ENCODE data around the gene PRDM15. TPM values are rescaled to one million over a fixed set of nuclear protein-coding genes. Genes with fewer than 3 reads are reported as not detected.

PRDM15 gene
- polyA plus RNA-seq, 1 experiment, result 7.6 TPM

DNA sequence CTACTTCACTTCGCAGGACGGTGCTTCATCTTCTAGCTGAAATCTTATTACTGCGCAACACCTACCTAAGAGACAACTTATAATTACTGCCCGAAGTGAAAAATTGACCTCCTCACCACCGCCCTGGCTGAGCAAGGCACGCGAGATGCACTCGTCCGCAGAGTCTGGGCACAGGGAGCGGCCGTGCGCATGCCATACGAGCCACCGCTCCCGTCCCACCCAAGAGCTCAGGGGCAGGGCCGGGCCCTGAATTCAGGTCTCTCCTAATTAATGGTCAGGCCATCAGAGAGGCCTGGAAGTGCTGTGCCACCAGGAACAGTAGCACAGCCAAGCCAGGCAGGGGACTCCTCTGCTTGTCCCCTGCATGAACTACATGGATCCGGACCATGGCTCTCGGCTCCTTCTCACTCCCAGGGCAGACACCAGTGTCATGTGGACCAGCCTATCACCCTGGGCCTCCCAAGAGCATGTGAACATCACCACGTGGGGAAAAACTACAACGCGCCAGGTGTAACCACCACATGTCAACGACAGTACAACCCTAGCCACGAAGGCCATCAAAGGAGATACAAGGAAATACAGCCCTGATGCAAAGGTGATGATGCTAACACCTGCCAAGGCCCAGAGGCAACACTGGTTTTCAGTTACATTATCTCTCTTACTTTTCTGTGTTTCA lies 123.7 kb downstream of the PRDM15 start:
- ChIA-PET POLR2A (no interaction called here), CTCF (interaction anchor here (0.7 to 2.0 kb wide), 2 partner anchors 14 to 61 kb away, joined by 3 to 5 read pairs; no protein-coding TSS in a partner anchor)
- no peak overlapping the region for H3K4me3 ChIP-seq (ENCODE audit: low read depth, low read length)
- TF ChIP-seq, protein P1, sequence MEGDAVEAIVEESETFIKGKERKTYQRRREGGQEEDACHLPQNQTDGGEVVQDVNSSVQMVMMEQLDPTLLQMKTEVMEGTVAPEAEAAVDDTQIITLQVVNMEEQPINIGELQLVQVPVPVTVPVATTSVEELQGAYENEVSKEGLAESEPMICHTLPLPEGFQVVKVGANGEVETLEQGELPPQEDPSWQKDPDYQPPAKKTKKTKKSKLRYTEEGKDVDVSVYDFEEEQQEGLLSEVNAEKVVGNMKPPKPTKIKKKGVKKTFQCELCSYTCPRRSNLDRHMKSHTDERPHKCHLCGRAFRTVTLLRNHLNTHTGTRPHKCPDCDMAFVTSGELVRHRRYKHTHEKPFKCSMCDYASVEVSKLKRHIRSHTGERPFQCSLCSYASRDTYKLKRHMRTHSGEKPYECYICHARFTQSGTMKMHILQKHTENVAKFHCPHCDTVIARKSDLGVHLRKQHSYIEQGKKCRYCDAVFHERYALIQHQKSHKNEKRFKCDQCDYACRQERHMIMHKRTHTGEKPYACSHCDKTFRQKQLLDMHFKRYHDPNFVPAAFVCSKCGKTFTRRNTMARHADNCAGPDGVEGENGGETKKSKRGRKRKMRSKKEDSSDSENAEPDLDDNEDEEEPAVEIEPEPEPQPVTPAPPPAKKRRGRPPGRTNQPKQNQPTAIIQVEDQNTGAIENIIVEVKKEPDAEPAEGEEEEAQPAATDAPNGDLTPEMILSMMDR (IDR thresholded peaks at IDR 0.05; ENCODE audit: insufficient read depth, low read depth, low read length), result no peak
- H3K36me3 ChIP-seq (ENCODE audit: control insufficient read depth, insufficient read depth, low read length), result no peaks in the 10 kb centered on the region
- DNase-seq (ENCODE audit: low read depth), result no peak
- H3K27me3 ChIP-seq (ENCODE audit: control insufficient read depth, insufficient read depth, low read length), result no peaks in the 10 kb centered on the region

DNA sequence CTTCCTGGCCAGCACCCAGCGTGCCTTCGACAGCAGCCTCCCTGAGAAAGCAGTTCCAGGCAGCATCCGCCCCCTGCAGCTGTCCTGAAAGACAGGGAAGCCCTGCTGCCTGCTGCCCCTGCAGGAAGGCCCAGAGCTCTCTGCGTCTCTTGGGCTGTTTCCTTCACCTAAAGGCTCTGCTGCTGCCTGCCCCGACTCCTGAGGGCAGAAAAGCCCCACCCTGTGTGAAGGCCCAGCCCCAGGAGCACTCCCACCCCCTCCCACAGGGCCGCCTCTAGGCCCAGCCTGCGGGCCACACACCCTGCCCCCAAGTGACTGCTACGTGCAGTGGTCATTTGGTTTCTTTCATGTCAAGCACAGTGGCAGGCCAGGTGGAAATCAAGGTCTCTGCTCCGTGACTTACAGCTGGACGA lies 124.7 kb downstream of the PRDM15 start:
- ChIA-PET POLR2A (no interaction called here), CTCF (interaction anchor here (2.0 kb wide), 1 partner anchor 14 kb away, joined by 5 read pairs; no protein-coding TSS in a partner anchor)
- no peak overlapping the region for H3K4me3 ChIP-seq (ENCODE audit: low read depth, low read length)
- no peak for DNase-seq (ENCODE audit: low read depth)
- H3K27me3 ChIP-seq (ENCODE audit: control insufficient read depth, insufficient read depth, low read length), result no peaks in the 10 kb centered on the region
- TF ChIP-seq, protein P1 (IDR thresholded peaks at IDR 0.05; ENCODE audit: insufficient read depth, low read depth, low read length), result no peak
- no peaks in the 10 kb centered on the region for H3K36me3 ChIP-seq (ENCODE audit: control insufficient read depth, insufficient read depth, low read length)

DNA sequence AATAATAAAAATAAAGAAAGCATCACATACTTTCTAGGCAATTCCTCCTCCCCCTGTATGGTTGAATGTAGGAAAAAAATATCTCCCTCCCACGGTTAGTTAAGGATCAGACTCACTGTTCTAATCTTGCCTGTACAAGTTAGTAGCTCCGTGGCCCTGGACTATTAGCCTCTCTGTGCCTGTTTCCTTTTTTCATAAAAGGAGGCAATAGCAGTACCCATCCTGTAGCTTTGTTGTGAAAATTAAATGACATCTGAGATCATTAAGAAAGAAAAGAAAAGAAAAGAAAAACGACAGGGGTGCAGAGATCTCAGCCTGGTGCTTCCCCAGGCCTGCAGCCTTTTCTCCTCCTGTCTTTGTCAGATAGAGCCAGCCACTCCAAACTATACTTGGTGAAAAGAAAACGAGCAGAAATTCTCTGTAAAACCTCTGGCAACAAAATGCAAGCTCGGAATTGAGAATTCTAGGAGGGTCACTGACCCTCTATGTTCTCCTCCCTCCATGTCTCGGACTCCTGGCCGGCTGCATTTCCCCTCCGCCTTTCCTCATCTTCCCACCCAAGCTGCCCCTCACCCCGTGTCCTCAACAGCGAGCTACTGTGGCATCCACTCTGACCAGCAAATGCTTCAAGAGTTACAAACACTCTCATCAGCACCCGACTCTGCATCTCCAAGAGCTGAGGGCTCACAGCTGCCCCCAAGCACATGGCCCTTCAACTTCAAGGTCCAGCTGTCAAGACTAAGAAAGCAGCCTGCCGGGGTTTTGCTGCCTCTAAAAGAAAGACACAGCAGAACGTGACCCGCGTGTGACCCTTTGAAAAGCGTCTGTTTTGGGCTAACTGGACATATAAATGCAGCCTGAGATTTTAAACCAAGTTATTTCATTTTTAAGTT lies 125.9 kb downstream of the PRDM15 start:
- DNase-seq (ENCODE audit: low read depth), result no peak
- ChIA-PET POLR2A (no interaction called here), CTCF (interaction anchor here (1.0 to 1.9 kb wide), 2 partner anchors 8 to 141 kb away, joined by 4 to 6 read pairs; no protein-coding TSS in a partner anchor)

DNA sequence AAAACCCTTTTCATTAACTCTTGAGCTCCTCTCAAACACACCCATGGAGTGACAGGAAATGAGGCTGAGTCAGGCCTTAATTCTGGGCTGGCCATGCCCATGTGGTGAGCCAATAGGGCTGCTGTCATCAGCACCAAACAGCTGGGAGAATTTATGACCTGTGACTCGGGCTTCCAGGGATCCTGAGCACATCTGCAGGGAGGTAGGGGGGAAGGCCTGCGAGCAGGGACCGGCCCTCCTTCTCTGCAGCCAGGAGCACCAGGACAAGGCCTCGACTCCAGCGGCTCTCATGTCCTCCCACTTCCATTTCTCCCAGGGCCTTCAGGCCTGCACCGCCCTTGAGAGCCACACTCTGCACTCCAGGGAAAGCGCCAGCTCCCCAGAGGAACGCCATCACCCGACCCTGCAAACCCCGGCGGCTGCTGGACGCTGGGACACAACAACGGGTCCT lies 126.9 kb downstream of the PRDM15 start:
- H3K36me3 ChIP-seq (ENCODE audit: control insufficient read depth, insufficient read depth, low read length), result no peaks in the 10 kb centered on the region
- peak; percentile 55 for DNase-seq (ENCODE audit: low read depth)
- H3K27me3 ChIP-seq (ENCODE audit: control insufficient read depth, insufficient read depth, low read length), result no peaks in the 10 kb centered on the region
- H3K4me3 ChIP-seq (ENCODE audit: low read depth, low read length), result no peak overlapping the region
- POLR2A ChIA-PET, result no interaction called here
- CTCF ChIA-PET, result interaction anchor here (0.7 to 1.9 kb wide), 4 partner anchors 9 to 140 kb away, joined by 3 to 6 read pairs (median 4); no protein-coding TSS in a partner anchor
- TF ChIP-seq, protein P1 (IDR thresholded peaks at IDR 0.05; ENCODE audit: insufficient read depth, low read depth, low read length), result no peak

More for the DNA sequence above, 125.9 kb downstream of the PRDM15 start:
- TF ChIP-seq, protein P1 (IDR thresholded peaks at IDR 0.05; ENCODE audit: insufficient read depth, low read depth, low read length), result no peak
- Histone ChIP-seq H3K27me3 (ENCODE audit: control insufficient read depth, insufficient read depth, low read length) (no peaks in the 10 kb centered on the region), H3K4me3 (ENCODE audit: low read depth, low read length) (no peak overlapping the region), H3K36me3 (ENCODE audit: control insufficient read depth, insufficient read depth, low read length) (no peaks in the 10 kb centered on the region)

DNA sequence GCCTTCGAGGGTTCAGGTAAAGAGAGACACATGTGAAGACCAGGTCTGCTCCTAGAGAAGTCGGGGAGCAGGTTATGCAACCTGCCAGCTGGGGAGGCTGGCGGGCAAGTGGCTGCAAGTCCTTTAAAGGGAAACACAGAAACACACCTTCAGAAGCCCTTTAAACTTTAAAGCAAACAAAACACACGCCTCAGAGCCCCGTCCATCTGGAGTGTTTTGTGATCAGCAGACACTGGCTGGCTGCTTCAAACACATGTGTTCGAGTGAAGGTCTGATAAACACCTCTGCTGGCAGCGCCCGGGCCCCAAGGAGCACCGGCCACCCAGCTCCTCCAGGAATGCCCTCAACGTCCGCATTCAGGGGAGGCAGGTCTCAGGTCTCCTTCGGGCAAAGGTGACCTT lies 127.5 kb downstream of the PRDM15 start:
- no peak overlapping the region for H3K4me3 ChIP-seq (ENCODE audit: low read depth, low read length)
- CTCF ChIA-PET, result interaction anchor here (1.1 kb wide), 1 partner anchor 136 kb away, joined by 3 read pairs; no protein-coding TSS in a partner anchor
- POLR2A ChIA-PET, result no interaction called here
- H3K27me3 ChIP-seq (ENCODE audit: control insufficient read depth, insufficient read depth, low read length), result no peaks in the 10 kb centered on the region
- TF ChIP-seq, protein P1 (IDR thresholded peaks at IDR 0.05; ENCODE audit: insufficient read depth, low read depth, low read length), result no peak
- H3K36me3 ChIP-seq (ENCODE audit: control insufficient read depth, insufficient read depth, low read length), result no peaks in the 10 kb centered on the region
- DNase-seq (ENCODE audit: low read depth), result no peak
